OCI-LY1 (cell line): ENCODE results near the gene TAF4.

Experiments
- CTCF ChIP-seq: fragments of 200-600 bp; sonication (generic), shearing (Covaris generic); IDR thresholded peaks from 2 replicates; pipeline ENCODE4 v1.5.1; 2017; ENCODE audit warnings: mild to moderate bottlenecking, antibody characterized with exemption, low read length, moderate library complexity, mixed read lengths
- EZH2 ChIP-seq: fragments of 200-600 bp; sonication (generic), shearing (Covaris generic); IDR thresholded peaks from 2 replicates; pipeline ENCODE4 v1.8.0; 2017; ENCODE audit warnings: borderline replicate concordance, mixed run types, mild to moderate bottlenecking, antibody characterized with exemption, low read length, moderate library complexity, mixed read lengths

GRCh38 chr20:61980647-61981583, 84.8 kb downstream of the TAF4 start:
- TF ChIP-seq EZH2 (no peak), CTCF (peak; percentile 57)
